Vagina (tissue), 2 donors: Measurements from ENCODE around the gene TXN2. TPM values are rescaled to one million over a fixed set of nuclear protein-coding genes. Genes with fewer than 3 reads are reported as not detected.
"Not testable (repeated sequence)": the region's sequence is repeated elsewhere in the genome, so short reads cannot be mapped to it uniquely, and the experiment has no call there.

Experiments used
- DNase-seq, 2 donors: peaks; one replicate each; pipeline ENCODE4 v3.0.0-alpha.2; 2017; ENCODE audit errors: extremely low spot score in 2 of 2
- H3K27ac ChIP-seq: fragments of 200-600 bp; sonication (generic); one replicate; pipeline ENCODE4 v1.5.1; 2019
- H3K27me3 ChIP-seq: fragments of 200-600 bp; sonication (generic); one replicate; pipeline ENCODE4 v1.5.1; 2019
- H3K36me3 ChIP-seq, 2 donors: fragments of 200-600 bp; sonication (generic); one replicate each; pipeline ENCODE4 v1.5.1; 2017 to 2019
- H3K4me1 ChIP-seq: fragments of 200-600 bp; sonication (generic); one replicate; pipeline ENCODE4 v1.5.1; 2019
- H3K4me3 ChIP-seq, 2 donors: fragments of 200-600 bp; sonication (generic); 1 replicate in 1 of 2; 2 replicates in 1 of 2; pipeline ENCODE4 v1.5.1; 2016 to 2019
- H3K9me3 ChIP-seq: fragments of 200-600 bp; sonication (generic); one replicate; pipeline ENCODE4 v1.5.1; 2019
- POLR2A ChIP-seq, 2 donors: fragments of 450-650 bp; IDR thresholded peaks; one replicate each; pipeline ENCODE4 v1.6.1; 2017; ENCODE audit warnings: antibody characterized with exemption in 2 of 2, mild to moderate bottlenecking in 2 of 2, moderate library complexity in 2 of 2
- POLR2AphosphoS5 ChIP-seq, 2 donors: sonication (generic); formaldehyde crosslinking; IDR thresholded peaks; one replicate each; pipeline ENCODE4 v1.9.0; 2017; ENCODE audit warnings: antibody characterized with exemption in 2 of 2, mild to moderate bottlenecking in 2 of 2, low read depth in 1 of 2; ENCODE audit not compliant: insufficient read depth in 1 of 2
- intact Hi-C: fragments of 100-400 bp; cut with DNase I; formaldehyde crosslinking; loops from one replicate; pipeline ENCODE4 v1.15.1; 2023
- total RNA-seq: library from RNA; depleted of rRNA; stranded (reverse); fragments of >200 nt; gene quantifications from one replicate; pipeline ENCODE4 v1.2.3, GENCODE V29; 2016
- TF ChIP-seq, protein P1 (sequence below), 3 experiments: fragments of 450-650 bp in 2 of 3; fragments of 200-600 bp in 1 of 3; sonication (generic) in 1 of 3; IDR thresholded peaks; one replicate each; pipeline ENCODE4 v1.5.1; 2017 to 2019; ENCODE audit warnings: antibody characterized with exemption in 3 of 3, mild to moderate bottlenecking in 2 of 3, moderate library complexity in 2 of 3

Gene TXN2
- total RNA-seq, 1 donor from 2014 or later, result 46.9 TPM

DNA sequence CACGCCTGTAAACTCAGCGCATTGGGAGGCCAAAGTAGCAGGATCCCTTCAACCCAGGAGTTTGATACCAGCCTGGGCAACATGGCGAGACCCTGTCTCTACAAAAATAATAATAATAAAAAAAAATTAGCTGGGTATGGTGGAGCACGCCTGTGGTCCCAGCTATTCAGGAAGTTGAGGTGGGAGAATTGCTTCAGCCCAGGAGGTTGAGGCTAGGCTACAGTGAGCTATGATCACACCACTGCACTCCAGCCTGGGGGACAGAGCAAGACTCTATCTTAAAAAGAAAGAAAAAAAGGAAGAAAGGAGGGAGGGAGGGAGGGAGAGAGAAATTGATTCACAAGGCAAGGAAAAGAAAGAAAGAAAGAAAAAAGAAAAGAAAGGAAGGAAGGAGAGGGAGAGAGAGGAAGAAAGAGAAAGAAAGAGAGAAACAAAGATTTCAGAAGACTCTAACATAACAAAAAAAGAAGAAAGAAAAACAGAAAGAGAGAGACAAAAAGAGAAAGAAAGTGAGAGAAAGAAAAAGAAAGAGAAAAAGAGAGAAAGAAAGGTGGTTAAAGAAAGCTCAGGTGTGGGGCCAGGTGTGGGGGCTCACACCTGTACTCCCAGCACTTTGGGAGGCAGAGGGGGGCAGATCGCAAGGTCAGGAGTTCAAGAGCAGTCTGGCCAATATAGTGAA, 56.4 kb downstream of the TXN2 start:
- H3K4me1 ChIP-seq, result peaks cover 16% of the 10 kb centered on the region
- no peak overlapping the region for H3K27ac ChIP-seq
- H3K4me3 ChIP-seq, result no peak overlapping the region
- intact Hi-C loops, result no loop called here
- no peaks in the 10 kb centered on the region for H3K27me3 ChIP-seq
- no peak for DNase-seq
- no peaks in the 10 kb centered on the region for H3K9me3 ChIP-seq
- TF ChIP-seq, protein P1, sequence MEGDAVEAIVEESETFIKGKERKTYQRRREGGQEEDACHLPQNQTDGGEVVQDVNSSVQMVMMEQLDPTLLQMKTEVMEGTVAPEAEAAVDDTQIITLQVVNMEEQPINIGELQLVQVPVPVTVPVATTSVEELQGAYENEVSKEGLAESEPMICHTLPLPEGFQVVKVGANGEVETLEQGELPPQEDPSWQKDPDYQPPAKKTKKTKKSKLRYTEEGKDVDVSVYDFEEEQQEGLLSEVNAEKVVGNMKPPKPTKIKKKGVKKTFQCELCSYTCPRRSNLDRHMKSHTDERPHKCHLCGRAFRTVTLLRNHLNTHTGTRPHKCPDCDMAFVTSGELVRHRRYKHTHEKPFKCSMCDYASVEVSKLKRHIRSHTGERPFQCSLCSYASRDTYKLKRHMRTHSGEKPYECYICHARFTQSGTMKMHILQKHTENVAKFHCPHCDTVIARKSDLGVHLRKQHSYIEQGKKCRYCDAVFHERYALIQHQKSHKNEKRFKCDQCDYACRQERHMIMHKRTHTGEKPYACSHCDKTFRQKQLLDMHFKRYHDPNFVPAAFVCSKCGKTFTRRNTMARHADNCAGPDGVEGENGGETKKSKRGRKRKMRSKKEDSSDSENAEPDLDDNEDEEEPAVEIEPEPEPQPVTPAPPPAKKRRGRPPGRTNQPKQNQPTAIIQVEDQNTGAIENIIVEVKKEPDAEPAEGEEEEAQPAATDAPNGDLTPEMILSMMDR (IDR thresholded peaks at IDR 0.05), result no peak
- no peak for TF ChIP-seq POLR2AphosphoS5 (IDR thresholded peaks at IDR 0.05; ENCODE audit: insufficient read depth in 1 of 2, low read depth in 1 of 2)
- TF ChIP-seq POLR2A (IDR thresholded peaks at IDR 0.05), result no peak
- no peaks in the 10 kb centered on the region for H3K36me3 ChIP-seq

DNA sequence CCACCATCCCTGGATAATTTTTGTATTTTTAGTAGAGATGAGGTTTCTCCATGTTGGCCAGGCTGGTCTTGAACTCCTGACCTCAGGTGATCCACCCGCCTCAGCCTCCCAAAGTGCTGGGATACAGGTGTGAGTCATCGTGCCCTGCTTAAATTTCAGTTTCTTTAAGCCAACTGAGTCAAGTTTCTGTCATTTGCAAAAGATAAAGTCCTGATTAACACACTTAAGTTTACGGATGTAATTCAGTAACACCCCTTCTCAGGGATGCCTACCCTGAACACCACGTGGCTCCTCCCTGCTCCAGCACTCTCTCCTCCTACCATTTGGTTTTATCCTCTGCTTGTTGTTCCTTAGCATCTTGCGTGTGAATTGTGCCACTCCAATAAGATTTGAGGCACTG, 57.0 kb downstream of the TXN2 start:
- DNase-seq, H3K4me3 ChIP-seq, H3K27me3 ChIP-seq, intact Hi-C loops, H3K36me3 ChIP-seq, H3K9me3 ChIP-seq, H3K27ac ChIP-seq: not testable (repeated sequence)
- peaks cover 21% of the 10 kb centered on the region for H3K4me1 ChIP-seq

DNA sequence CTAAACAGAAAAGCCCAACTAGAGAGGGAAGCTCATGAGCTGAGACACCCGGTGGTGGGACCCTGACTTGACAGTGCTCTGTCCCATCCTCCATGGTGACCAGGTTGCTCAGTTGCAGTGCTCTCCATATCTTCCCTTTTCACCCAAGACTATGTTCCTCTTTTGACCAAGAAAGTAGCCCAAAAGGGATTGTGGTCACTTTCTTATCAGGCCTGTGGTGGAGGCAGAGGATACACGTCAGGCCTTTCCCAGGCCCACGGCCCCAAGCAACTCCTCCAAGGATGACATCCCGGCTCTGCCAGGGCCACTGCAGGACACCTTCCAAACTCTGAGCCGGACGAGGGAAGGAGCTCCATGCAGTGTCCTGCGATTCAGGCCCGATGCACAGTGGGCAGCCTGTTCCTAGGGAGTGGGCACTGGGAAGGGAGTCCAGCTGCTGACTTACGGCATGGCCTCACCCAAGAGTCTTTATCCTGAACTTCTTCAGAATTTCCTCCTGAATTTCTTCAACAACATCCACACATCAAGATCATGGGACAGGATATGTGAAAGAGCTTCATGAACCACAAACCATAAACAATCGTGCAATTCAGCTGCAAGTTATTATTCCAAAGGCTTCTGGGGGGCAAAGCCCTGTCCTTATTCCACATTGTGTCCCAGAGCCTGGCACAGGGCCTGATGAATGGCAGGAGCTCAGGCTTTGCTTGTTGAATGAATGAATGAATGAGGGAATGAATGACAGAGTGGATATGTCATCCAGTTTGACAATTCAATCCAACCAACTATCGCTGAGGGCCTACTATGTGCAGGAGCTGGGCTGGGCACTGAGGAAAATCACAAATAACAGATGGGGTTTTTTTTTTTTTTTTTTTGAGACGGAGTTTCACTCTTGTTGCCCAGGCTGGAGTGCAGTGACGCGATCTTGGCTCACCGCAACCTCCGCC, 57.7 kb downstream of the TXN2 start:
- H3K4me3 ChIP-seq, result no peak overlapping the region
- peaks cover 29% of the 10 kb centered on the region for H3K4me1 ChIP-seq
- no peak overlapping the region for H3K27ac ChIP-seq
- no peaks in the 10 kb centered on the region for H3K36me3 ChIP-seq
- TF ChIP-seq, protein P1 (IDR thresholded peaks at IDR 0.05), result no peak
- TF ChIP-seq POLR2A (IDR thresholded peaks at IDR 0.05) (no peak), POLR2AphosphoS5 (IDR thresholded peaks at IDR 0.05; ENCODE audit: insufficient read depth in 1 of 2, low read depth in 1 of 2) (no peak)
- no peaks in the 10 kb centered on the region for H3K27me3 ChIP-seq
- intact Hi-C loops, result no loop called here
- no peak for DNase-seq
- no peaks in the 10 kb centered on the region for H3K9me3 ChIP-seq

DNA sequence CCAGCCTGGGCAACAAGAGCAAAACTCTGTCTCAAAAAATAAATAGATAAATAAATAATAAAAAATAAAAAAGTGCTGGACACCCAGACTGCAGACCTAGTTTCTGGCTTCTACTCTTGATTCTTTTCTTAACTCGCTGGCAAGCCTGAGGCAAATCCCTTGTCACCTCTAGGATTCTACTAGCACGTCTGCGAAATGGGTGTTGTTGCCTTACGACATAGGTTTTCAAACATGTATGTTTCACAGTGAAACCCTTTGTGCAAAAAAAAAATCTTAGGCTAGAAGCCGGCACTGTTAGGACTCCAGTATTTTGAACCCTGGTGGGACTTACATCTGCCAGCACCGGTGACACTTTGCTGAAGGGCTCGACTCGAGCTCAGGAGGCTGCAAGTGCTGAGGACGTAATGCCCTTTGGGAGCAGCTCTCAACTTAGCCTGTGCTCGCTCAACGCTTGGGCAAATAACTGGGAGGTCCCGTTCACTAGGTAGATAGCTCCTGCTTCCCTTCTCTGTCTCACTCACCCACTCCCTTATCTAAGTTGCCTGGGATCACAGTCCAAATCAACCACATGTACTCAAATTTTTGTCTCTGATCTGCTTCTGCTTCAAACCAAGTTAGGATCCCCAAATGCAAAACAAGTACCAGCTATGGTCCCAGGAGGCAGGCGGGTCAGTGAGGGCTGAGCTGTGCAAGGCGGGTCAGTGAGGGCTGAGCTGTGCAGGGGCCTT, 59.0 kb downstream of the TXN2 start:
- no peaks in the 10 kb centered on the region for H3K9me3 ChIP-seq
- intact Hi-C loops, result no loop called here
- TF ChIP-seq, protein P1 (IDR thresholded peaks at IDR 0.05), result no peak
- TF ChIP-seq POLR2A (IDR thresholded peaks at IDR 0.05) (no peak), POLR2AphosphoS5 (IDR thresholded peaks at IDR 0.05; ENCODE audit: insufficient read depth in 1 of 2, low read depth in 1 of 2) (no peak)
- no peaks in the 10 kb centered on the region for H3K27me3 ChIP-seq
- no peaks in the 10 kb centered on the region for H3K36me3 ChIP-seq
- DNase-seq, result no peak
- H3K4me1 ChIP-seq, result peaks cover 32% of the 10 kb centered on the region
- H3K4me3 ChIP-seq, result no peak overlapping the region
- no peak overlapping the region for H3K27ac ChIP-seq
